ENCODE measurements around the gene PDE4D. TPM values are rescaled to one million over a fixed set of nuclear protein-coding genes. Genes with fewer than 3 reads are reported as not detected.
A peak's percentile ranks its signal among the peaks of the same experiment; 100 is the strongest.

PDE4D gene
- total and polyA plus RNA-seq, 4 donors = 12.8 to 167 (median 44.5) TPM

GRCh38 chr5:59234236-59234635, 659.3 kb downstream of the PDE4D start:
- H3K9ac ChIP-seq (ENCODE audit: insufficient read depth in 1 of 2, low read length in 2 of 2) = no peak overlapping the region
- no peak for ATAC-seq (ENCODE audit: insufficient read depth, low FRiP score)
- 75 to 91% methylated on average over 1 of the region's 1 CpG for WGBS, 2 donors

GRCh38 chr5:59231221-59231931, 662.1 kb downstream of the PDE4D start:
- WGBS, 2 donors = 91 to 95% methylated on average over 7 of the region's 7 CpGs
- no peak for ATAC-seq (ENCODE audit: insufficient read depth, low FRiP score)
- TF ChIP-seq CTCF (IDR thresholded peaks at IDR 0.05; ENCODE audit: control extremely low read depth, extremely low read depth) = no peak

More at GRCh38 chr5:59234236-59234635, 659.3 kb downstream of the PDE4D start:
- H3K27ac ChIP-seq (ENCODE audit: low read depth in 1 of 2, low read length in 1 of 2) = no peak overlapping the region
- no peak for TF ChIP-seq CTCF (IDR thresholded peaks at IDR 0.05; ENCODE audit: control extremely low read depth, extremely low read depth)
- H3K4me3 ChIP-seq = no peak overlapping the region
- no peaks in the 10 kb centered on the region for H3K36me3 ChIP-seq (ENCODE audit: control insufficient read depth in 4 of 4, insufficient read depth in 4 of 4, low read length in 4 of 4)
- DNase-seq = peak in 2 of 3 donors; percentile 42 to 55
- H3K4me1 ChIP-seq (ENCODE audit: control insufficient read depth in 5 of 5, insufficient read depth in 5 of 5, low read length in 5 of 5) = peaks cover 0 to 18% (median 0%) of the 10 kb centered on the region in 5 donors
- H3K9me3 ChIP-seq (ENCODE audit: control insufficient read depth in 4 of 4, insufficient read depth in 3 of 4, low read length in 3 of 4) = no peaks in the 10 kb centered on the region
- no peaks in the 10 kb centered on the region for H3K27me3 ChIP-seq (ENCODE audit: control insufficient read depth in 3 of 3, insufficient read depth in 3 of 3, low read length in 2 of 3)

GRCh38 chr5:59222687-59223511, 670.6 kb downstream of the PDE4D start:
- H3K4me1 ChIP-seq (ENCODE audit: control insufficient read depth in 5 of 5, insufficient read depth in 5 of 5, low read length in 5 of 5) = peaks cover 0 to 11% (median 1%) of the 10 kb centered on the region in 5 donors
- H3K9ac ChIP-seq (ENCODE audit: insufficient read depth in 1 of 2, low read length in 2 of 2) = no peak overlapping the region
- ATAC-seq (ENCODE audit: insufficient read depth, low FRiP score) = no peak
- no peak for TF ChIP-seq CTCF (IDR thresholded peaks at IDR 0.05; ENCODE audit: control extremely low read depth, extremely low read depth)
- H3K27ac ChIP-seq (ENCODE audit: low read depth in 1 of 2, low read length in 1 of 2) = no peak overlapping the region
- no peaks in the 10 kb centered on the region for H3K36me3 ChIP-seq (ENCODE audit: control insufficient read depth in 4 of 4, insufficient read depth in 4 of 4, low read length in 4 of 4)
- DNase-seq = no peak
- H3K27me3 ChIP-seq (ENCODE audit: control insufficient read depth in 3 of 3, insufficient read depth in 3 of 3, low read length in 2 of 3) = no peaks in the 10 kb centered on the region
- no peak overlapping the region for H3K4me3 ChIP-seq
- H3K9me3 ChIP-seq (ENCODE audit: control insufficient read depth in 4 of 4, insufficient read depth in 3 of 4, low read length in 3 of 4) = no peaks in the 10 kb centered on the region

More at GRCh38 chr5:59231221-59231931, 662.1 kb downstream of the PDE4D start:
- Histone ChIP-seq H3K36me3 (ENCODE audit: control insufficient read depth in 4 of 4, insufficient read depth in 4 of 4, low read length in 4 of 4) (no peaks in the 10 kb centered on the region), H3K27ac (ENCODE audit: low read depth in 1 of 2, low read length in 1 of 2) (no peak overlapping the region), H3K9me3 (ENCODE audit: control insufficient read depth in 4 of 4, insufficient read depth in 3 of 4, low read length in 3 of 4) (no peaks in the 10 kb centered on the region), H3K27me3 (ENCODE audit: control insufficient read depth in 3 of 3, insufficient read depth in 3 of 3, low read length in 2 of 3) (no peaks in the 10 kb centered on the region), H3K9ac (ENCODE audit: insufficient read depth in 1 of 2, low read length in 2 of 2) (no peak overlapping the region), H3K4me1 (ENCODE audit: control insufficient read depth in 5 of 5, insufficient read depth in 5 of 5, low read length in 5 of 5) (peaks cover 0 to 12% (median 0%) of the 10 kb centered on the region in 5 donors), H3K4me3 (no peak overlapping the region)
- no peak for DNase-seq

All from lung (tissue), 12 donors.